GM12865 (cell line): Measurements from ENCODE around the gene CDH13.

ENCODE experiments used
- DNase-seq: peaks from one replicate; pipeline ENCODE4 v3.0.0; 2010; ENCODE audit warnings: low read depth
- H3K4me3 ChIP-seq: 2 replicates; pipeline ENCODE4 v1.5.1; 2011; ENCODE audit warnings: mild to moderate bottlenecking, low read depth, low read length, control low read depth
- CTCF ChIP-seq: IDR thresholded peaks from 2 replicates; pipeline ENCODE4 v1.5.1; 2011; ENCODE audit warnings: low read length, control low read depth, low read depth, inconsistent platforms; ENCODE audit not compliant: insufficient read depth; ENCODE audit errors: missing control alignments

CDH13 gene

DNA sequence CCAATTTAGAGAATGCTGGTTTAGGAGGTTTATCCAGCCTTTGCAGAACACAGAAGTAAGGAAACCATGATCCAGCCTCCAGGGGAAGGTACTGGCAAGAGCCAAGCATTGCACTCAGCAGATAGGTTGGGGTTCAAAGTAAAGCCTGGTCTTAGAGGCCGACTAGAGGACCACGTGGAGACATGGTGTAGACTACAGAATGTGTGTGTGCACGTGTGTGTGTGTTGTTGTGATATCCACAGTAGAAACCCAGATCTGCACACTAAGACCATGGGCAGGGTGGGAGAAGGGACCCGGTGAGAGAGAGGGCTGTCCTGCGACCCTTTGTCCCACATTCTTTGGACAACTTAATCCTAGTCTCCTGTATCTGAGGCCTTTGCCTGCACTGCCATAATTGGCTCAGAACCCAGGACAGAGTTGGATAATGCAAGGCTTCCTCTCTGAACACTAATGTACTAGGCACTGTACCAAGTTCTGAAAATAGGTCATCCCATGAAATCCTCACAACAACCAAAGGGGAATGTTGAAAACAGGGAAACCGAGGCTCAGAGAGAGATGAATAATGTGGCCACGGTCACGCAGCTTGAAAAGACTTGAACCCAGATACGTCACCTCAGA lies 855.9 kb downstream of the CDH13 start:
- DNase-seq = no peak

DNA sequence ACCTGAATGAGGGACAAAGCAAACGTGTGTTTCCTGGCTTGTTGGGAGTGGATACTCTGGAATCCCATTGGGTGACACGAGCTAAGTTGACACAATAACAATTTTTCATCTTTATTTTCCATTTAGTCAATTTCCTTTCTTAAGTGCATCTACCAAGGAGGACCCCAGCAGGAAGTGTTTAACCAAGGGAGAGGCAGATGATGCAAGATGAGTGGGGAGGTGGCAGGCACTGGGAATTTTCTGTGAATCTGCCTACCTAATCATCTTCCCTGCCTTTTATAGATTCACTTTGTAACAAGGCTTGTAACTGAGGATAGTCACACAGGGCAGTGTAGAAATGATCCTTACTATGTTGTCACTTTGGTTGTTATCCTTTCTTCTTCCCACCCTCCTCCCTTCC lies 863.3 kb downstream of the CDH13 start:
- no peak overlapping the region for H3K4me3 ChIP-seq
- TF ChIP-seq CTCF = no peak
- no peak for DNase-seq

More for the DNA sequence above, 855.9 kb downstream of the CDH13 start:
- TF ChIP-seq CTCF = no peak
- no peak overlapping the region for H3K4me3 ChIP-seq

GRCh38 chr16:83494459-83494858 lies 867.7 kb downstream of the CDH13 start:
- H3K4me3 ChIP-seq = no peak overlapping the region
- no peak for DNase-seq
- TF ChIP-seq CTCF = no peak

DNA sequence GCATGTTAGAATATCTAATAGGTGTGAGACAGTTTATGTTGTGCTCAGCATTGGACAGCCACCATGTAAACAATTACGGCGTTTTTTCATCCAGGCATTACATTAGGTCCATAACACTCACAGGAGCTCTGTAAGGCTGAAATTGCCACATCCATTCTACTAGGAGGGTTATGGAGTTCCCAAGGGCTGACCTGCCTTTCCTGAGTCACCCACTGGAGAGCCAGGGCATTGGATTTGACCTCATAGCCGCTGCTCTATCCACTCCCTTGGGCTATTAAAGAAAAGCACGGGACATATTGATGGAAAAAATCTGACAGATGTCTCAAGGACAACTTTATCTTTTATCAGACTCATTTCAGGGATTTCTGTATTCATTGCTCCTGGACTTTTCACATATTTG lies 874.7 kb downstream of the CDH13 start:
- no peak for DNase-seq
- TF ChIP-seq CTCF = no peak
- H3K4me3 ChIP-seq = no peak overlapping the region

GRCh38 chr16:83508295-83508694 lies 881.5 kb downstream of the CDH13 start:
- no peak for DNase-seq
- no peak overlapping the region for H3K4me3 ChIP-seq
- TF ChIP-seq CTCF = no peak

DNA sequence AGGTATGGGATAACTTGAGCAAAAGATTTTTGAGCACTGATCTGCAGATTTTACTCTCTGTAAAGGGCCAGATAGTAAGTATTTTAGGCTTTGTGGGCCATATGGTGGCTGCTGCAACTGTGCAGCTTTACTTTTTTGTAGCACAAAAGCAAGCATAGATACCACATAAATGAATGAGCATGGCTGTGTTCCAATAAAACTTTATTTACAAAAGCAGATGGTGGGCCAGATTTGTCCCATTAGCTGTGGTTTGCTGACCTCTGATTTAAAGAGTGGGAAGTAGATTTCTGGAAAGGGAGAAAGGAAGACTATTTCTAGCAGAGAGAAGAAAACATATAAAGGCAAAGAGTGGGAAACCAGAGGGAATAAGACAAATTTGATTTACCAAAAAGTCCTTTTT lies 882.5 kb downstream of the CDH13 start:
- no peak for DNase-seq
- no peak for TF ChIP-seq CTCF
- H3K4me3 ChIP-seq = no peak overlapping the region

GRCh38 chr16:83510906-83511305 lies 884.1 kb downstream of the CDH13 start:
- no peak for TF ChIP-seq CTCF
- DNase-seq = no peak
- H3K4me3 ChIP-seq = no peak overlapping the region
